Upper lobe of left lung (tissue), 4 donors: ENCODE results near the gene ANKFN1.

Experiments
- CTCF ChIP-seq, 6 experiments: fragments of 450-650 bp in 4 of 6; fragments of 200-600 bp in 2 of 6; sonication (generic) in 2 of 6; IDR thresholded peaks; one replicate each; pipeline ENCODE4 v1.5.1; 2016 to 2019; ENCODE audit warnings: antibody characterized with exemption in 6 of 6
- POLR2A ChIP-seq, 4 donors: fragments of 450-650 bp; IDR thresholded peaks; one replicate each; pipeline ENCODE4 v1.5.1; 2016 to 2017; ENCODE audit warnings: antibody characterized with exemption in 4 of 4, mild to moderate bottlenecking in 2 of 4

- TF ChIP-seq POLR2A (IDR thresholded peaks at IDR 0.05), result no peak
- no peak for TF ChIP-seq CTCF (IDR thresholded peaks at IDR 0.05)
Measured at GRCh38 chr17:56257075-56257474, 103.8 kb downstream of the ANKFN1 start.
